ENCODE measurements around the gene CIC. TPM values are rescaled to one million over a fixed set of nuclear protein-coding genes. Genes with fewer than 3 reads are reported as not detected.
A peak's percentile ranks its signal among the peaks of the same experiment; 100 is the strongest.

The CIC gene
- total and polyA plus RNA-seq, 2 of the 13 experiments (the other 11 are each of a cell fraction or from before 2014, with no cell fraction given) = 5.9 to 8.0 TPM

DNA sequence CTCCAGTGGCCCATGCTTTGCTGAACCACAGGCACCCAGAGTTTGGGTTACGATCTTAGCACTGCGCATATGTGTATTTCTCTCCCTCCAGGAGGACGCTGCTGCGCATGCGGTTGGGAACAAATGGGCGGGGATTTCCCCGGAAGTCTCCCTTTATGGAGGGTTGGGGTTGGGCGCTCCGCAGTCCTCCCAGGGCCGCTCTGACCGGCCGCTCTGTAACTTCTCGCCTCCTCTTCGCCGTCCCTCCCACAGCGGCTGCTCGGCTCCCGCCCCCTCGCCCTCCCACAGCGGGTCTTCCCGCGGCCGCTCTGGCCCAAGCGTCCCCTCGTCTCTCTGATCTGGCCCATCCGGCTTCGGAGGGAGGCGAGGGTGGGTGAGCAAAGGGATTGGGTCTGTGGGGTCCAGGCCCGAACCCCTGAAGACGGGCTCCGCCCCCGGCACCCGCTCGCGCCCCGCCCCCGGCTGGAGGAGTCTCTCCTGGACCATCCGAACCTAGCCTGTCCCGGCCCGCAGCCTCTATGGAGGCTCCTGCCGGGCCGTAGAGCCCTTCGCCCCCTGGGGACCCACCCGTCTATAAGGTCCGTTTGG, 56.4 kb downstream of the CIC start, which contains the start of gene MEGF8 (continued):
- TF ChIP-seq XRCC5 (optimal IDR thresholded peaks at IDR 0.05; ENCODE audit: low read length) = peak; percentile 81
- TF ChIP-seq PHF20 (CRISPR knock-in tag; IDR thresholded peaks at IDR 0.05) = peak; percentile 88
- TF ChIP-seq DNMT3B (CRISPR knock-in tag; conservative IDR thresholded peaks at IDR 0.05) = no peak
- TF ChIP-seq ZNF550 (CRISPR knock-in tag; IDR thresholded peaks at IDR 0.05; ENCODE audit: borderline replicate concordance) = no peak
- TF ChIP-seq NONO (IDR thresholded peaks at IDR 0.05) = no peak
- peak; percentile 47; the same call in 1 of the 2 replicates for TF ChIP-seq NONO (CRISPR knock-in tag; conservative IDR thresholded peaks at IDR 0.05)
- TF ChIP-seq CAMTA2 (CRISPR knock-in tag; IDR thresholded peaks at IDR 0.05; ENCODE audit: borderline replicate concordance) = 0 out of 2 replicates have a peak, but pooled peaks have one; percentile 2
- peak; percentile 76; the same call in 1 of the 2 replicates for TF ChIP-seq IRF2 (CRISPR knock-in tag; IDR thresholded peaks at IDR 0.05)
- no peak for TF ChIP-seq NFRKB (IDR thresholded peaks at IDR 0.05)
- TF ChIP-seq ZNF629 (CRISPR knock-in tag; conservative IDR thresholded peaks at IDR 0.05) = no peak
- peak in 1 of 2 experiments; percentile 82; a peak in 1 of 4 replicates for TF ChIP-seq KLF16 (CRISPR knock-in tag; IDR thresholded peaks at IDR 0.05)
- TF ChIP-seq ZFY (CRISPR knock-in tag; IDR thresholded peaks at IDR 0.05) = peak; percentile 78
- TF ChIP-seq ZNF460 (CRISPR knock-in tag; IDR thresholded peaks at IDR 0.05; ENCODE audit: borderline replicate concordance) = peak; percentile 18; the same call in 1 of the 2 replicates
- TF ChIP-seq ESRRA (CRISPR knock-in tag; IDR thresholded peaks at IDR 0.05; ENCODE audit: low read depth) = 0 out of 2 replicates have a peak, but pooled peaks have one; percentile 40
- TF ChIP-seq ZNF567 (CRISPR knock-in tag; IDR thresholded peaks at IDR 0.05; ENCODE audit: borderline replicate concordance) = no peak
- TF ChIP-seq, protein P1, sequence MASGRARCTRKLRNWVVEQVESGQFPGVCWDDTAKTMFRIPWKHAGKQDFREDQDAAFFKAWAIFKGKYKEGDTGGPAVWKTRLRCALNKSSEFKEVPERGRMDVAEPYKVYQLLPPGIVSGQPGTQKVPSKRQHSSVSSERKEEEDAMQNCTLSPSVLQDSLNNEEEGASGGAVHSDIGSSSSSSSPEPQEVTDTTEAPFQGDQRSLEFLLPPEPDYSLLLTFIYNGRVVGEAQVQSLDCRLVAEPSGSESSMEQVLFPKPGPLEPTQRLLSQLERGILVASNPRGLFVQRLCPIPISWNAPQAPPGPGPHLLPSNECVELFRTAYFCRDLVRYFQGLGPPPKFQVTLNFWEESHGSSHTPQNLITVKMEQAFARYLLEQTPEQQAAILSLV (CRISPR knock-in tag; IDR thresholded peaks at IDR 0.05; ENCODE audit: borderline replicate concordance) = 0 out of 2 replicates have a peak, but pooled peaks have one; percentile 37
- peak; percentile 47 for TF ChIP-seq FOXC1 (CRISPR knock-in tag; IDR thresholded peaks at IDR 0.05; ENCODE audit: borderline replicate concordance)
- TF ChIP-seq MYNN (CRISPR knock-in tag; IDR thresholded peaks at IDR 0.05; ENCODE audit: low read depth) = 0 out of 2 replicates have a peak, but pooled peaks have one; percentile 9
- TF ChIP-seq RBAK (CRISPR knock-in tag; IDR thresholded peaks at IDR 0.05) = no peak
- peak; percentile 45 for TF ChIP-seq UBTF (CRISPR knock-in tag; IDR thresholded peaks at IDR 0.05)
- peak; percentile 92; the same call in 1 of the 2 replicates for TF ChIP-seq ZSCAN29 (CRISPR knock-in tag; conservative IDR thresholded peaks at IDR 0.05)
- no peak for TF ChIP-seq ZNF3 (CRISPR knock-in tag; IDR thresholded peaks at IDR 0.05)
- peak; percentile 86; the same call in 1 of the 2 replicates for TF ChIP-seq ZFP91 (CRISPR knock-in tag; IDR thresholded peaks at IDR 0.05; ENCODE audit: borderline replicate concordance)
- TF ChIP-seq GATAD2A (CRISPR knock-in tag; IDR thresholded peaks at IDR 0.05) = peak; percentile 52; the same call in 1 of the 2 replicates
- 0 out of 2 replicates have a peak, but pooled peaks have one; percentile 31 for TF ChIP-seq CBX5 (CRISPR knock-in tag; IDR thresholded peaks at IDR 0.05; ENCODE audit: borderline replicate concordance)
- peak; percentile 63; the same call in 1 of the 2 replicates for TF ChIP-seq MTERF4 (CRISPR knock-in tag; IDR thresholded peaks at IDR 0.05)
